Stimulated activated CD8-positive, alpha-beta memory T cell treated with anti-CD3 and anti-CD28 coated beads, Interleukin-7, amount 100 ng/mL, for 24 hours (primary cell): ENCODE measurements around the gene SFSWAP.
"Not testable (repeated sequence)": the region's sequence is repeated elsewhere in the genome, so short reads cannot be mapped to it uniquely, and the experiment has no call there.

Experiments
- DNase-seq: peaks from one replicate; pipeline ENCODE4 v3.0.0-alpha.2; 2020; ENCODE audit warnings: low read depth

SFSWAP gene

GRCh38 chr12:131736446-131737149 lies 25.7 kb downstream of the SFSWAP start:
- no peak for DNase-seq

- DNase-seq = no peak
Measured at GRCh38 chr12:131737150-131737827, 26.4 kb downstream of the SFSWAP start.

GRCh38 chr12:131738196-131738595 lies 27.3 kb downstream of the SFSWAP start:
- DNase-seq = no peak

GRCh38 chr12:131740626-131741025 lies 29.7 kb downstream of the SFSWAP start:
- DNase-seq = no peak

GRCh38 chr12:131742761-131743160 lies 31.9 kb downstream of the SFSWAP start:
- DNase-seq = not testable (repeated sequence)

- DNase-seq = not testable (repeated sequence)
Measured at GRCh38 chr12:131743410-131743809, 32.5 kb downstream of the SFSWAP start.

GRCh38 chr12:131743880-131744279 lies 33.0 kb downstream of the SFSWAP start:
- DNase-seq = not testable (repeated sequence)

GRCh38 chr12:131744675-131745074 lies 33.8 kb downstream of the SFSWAP start:
- DNase-seq = not testable (repeated sequence)

- DNase-seq = no peak
Measured at GRCh38 chr12:131745706-131746105, 34.8 kb downstream of the SFSWAP start.

GRCh38 chr12:131747276-131748177 lies 36.6 kb downstream of the SFSWAP start:
- DNase-seq = no peak

GRCh38 chr12:131749618-131750315 lies 38.9 kb downstream of the SFSWAP start:
- DNase-seq = no peak

- DNase-seq = no peak
Measured at GRCh38 chr12:131751335-131751734, 40.4 kb downstream of the SFSWAP start.

GRCh38 chr12:131752451-131752850 lies 41.6 kb downstream of the SFSWAP start:
- no peak for DNase-seq

GRCh38 chr12:131753005-131753404 lies 42.1 kb downstream of the SFSWAP start:
- DNase-seq = no peak

- no peak for DNase-seq
Measured at GRCh38 chr12:131753757-131754156, 42.9 kb downstream of the SFSWAP start.

- no peak for DNase-seq
Measured at GRCh38 chr12:131754184-131754583, 43.3 kb downstream of the SFSWAP start.

GRCh38 chr12:131755305-131756113 lies 44.6 kb downstream of the SFSWAP start:
- DNase-seq = no peak

GRCh38 chr12:131756441-131756840 lies 45.6 kb downstream of the SFSWAP start:
- no peak for DNase-seq

- no peak for DNase-seq
Measured at GRCh38 chr12:131757111-131757510, 46.2 kb downstream of the SFSWAP start.

GRCh38 chr12:131758016-131758739 lies 47.3 kb downstream of the SFSWAP start:
- DNase-seq = no peak
